H9 (cell line): Measurements from ENCODE around the gene TSPAN13. TPM values are rescaled to one million over a fixed set of nuclear protein-coding genes. Genes with fewer than 3 reads are reported as not detected.

Experiments used
- DNase-seq: peaks from one replicate; pipeline ENCODE4 v3.0.0-alpha.2; 2017
- H2AFZ ChIP-seq: one replicate; pipeline ENCODE4 v1.6.1; 2013; ENCODE audit warnings: mild to moderate bottlenecking, low read length, control low read depth, moderate library complexity
- H2AK5ac ChIP-seq: 2 replicates; pipeline ENCODE4 v1.6.1; 2013; ENCODE audit warnings: low read length, control low read depth, mixed read lengths; ENCODE audit not compliant: insufficient read length
- H2BK120ac ChIP-seq: one replicate; pipeline ENCODE4 v1.6.1; 2013; ENCODE audit warnings: low read depth, mild to moderate bottlenecking, low read length, control low read depth, inconsistent platforms; ENCODE audit not compliant: poor library complexity, severe bottlenecking
- H2BK12ac ChIP-seq: 2 replicates; pipeline ENCODE4 v1.6.1; 2013; ENCODE audit warnings: low read length, control low read depth, mixed read lengths, low read depth; ENCODE audit not compliant: insufficient read length
- H2BK15ac ChIP-seq: 2 replicates; pipeline ENCODE4 v1.6.1; 2013; ENCODE audit warnings: low read depth, low read length, control low read depth
- H2BK20ac ChIP-seq: one replicate; pipeline ENCODE4 v1.6.1; 2013; ENCODE audit warnings: low read depth, mild to moderate bottlenecking, low read length, control low read depth, inconsistent platforms; ENCODE audit not compliant: poor library complexity, severe bottlenecking
- H2BK5ac ChIP-seq: 2 replicates; pipeline ENCODE4 v1.6.1; 2013; ENCODE audit warnings: low read length, control low read depth, mixed read lengths; ENCODE audit not compliant: insufficient read length
- H3K14ac ChIP-seq: 2 replicates; pipeline ENCODE4 v1.6.1; 2013; ENCODE audit warnings: low read length, control low read depth; ENCODE audit not compliant: insufficient read depth
- H3K18ac ChIP-seq: 2 replicates; pipeline ENCODE4 v1.6.1; 2013; ENCODE audit warnings: low read depth, mild to moderate bottlenecking, mixed read lengths, low read length, control low read depth; ENCODE audit not compliant: insufficient read length
- H3K23ac ChIP-seq: 2 replicates; pipeline ENCODE4 v1.6.1; 2013; ENCODE audit warnings: low read length, control low read depth, mixed read lengths, low read depth; ENCODE audit not compliant: insufficient read length
- H3K23me2 ChIP-seq: 2 replicates; pipeline ENCODE4 v1.6.1; 2013; ENCODE audit warnings: low read depth, mild to moderate bottlenecking, mixed read lengths, low read length, control low read depth; ENCODE audit not compliant: insufficient read length, poor library complexity, severe bottlenecking
- H3K27ac ChIP-seq: 2 replicates; pipeline ENCODE4 v1.5.1; 2013; ENCODE audit warnings: low read length, control low read depth, mixed read lengths, low read depth; ENCODE audit not compliant: insufficient read length
- H3K27me3 ChIP-seq: 2 replicates; pipeline ENCODE4 v1.6.1; 2013; ENCODE audit warnings: low read length, control low read depth, inconsistent platforms; ENCODE audit not compliant: insufficient read depth
- H3K4ac ChIP-seq: 2 replicates; pipeline ENCODE4 v1.6.1; 2013; ENCODE audit warnings: low read depth, mild to moderate bottlenecking, control low read depth, inconsistent platforms, low read length, moderate library complexity
- H3K4me1 ChIP-seq: 2 replicates; pipeline ENCODE4 v1.6.1; 2013; ENCODE audit warnings: low read length, control low read depth, inconsistent platforms; ENCODE audit not compliant: insufficient read depth
- H3K4me2 ChIP-seq: 2 replicates; pipeline ENCODE4 v1.6.1; 2013; ENCODE audit warnings: low read length, control low read depth, mixed read lengths; ENCODE audit not compliant: insufficient read length, insufficient read depth
- H3K56ac ChIP-seq: 2 replicates; pipeline ENCODE4 v1.6.1; 2013; ENCODE audit warnings: low read depth, mild to moderate bottlenecking, mixed read lengths, low read length, control low read depth; ENCODE audit not compliant: insufficient read length
- H3K79me1 ChIP-seq: 2 replicates; pipeline ENCODE4 v1.6.1; 2013; ENCODE audit warnings: low read depth, mild to moderate bottlenecking, moderate library complexity, low read length, control low read depth, inconsistent platforms; ENCODE audit not compliant: insufficient read depth, poor library complexity, severe bottlenecking
- H3K79me2 ChIP-seq: 2 replicates; pipeline ENCODE4 v1.6.1; 2013; ENCODE audit warnings: low read length, control low read depth, inconsistent platforms; ENCODE audit not compliant: insufficient read depth
- H3K9ac ChIP-seq: 2 replicates; pipeline ENCODE4 v1.6.1; 2013; ENCODE audit warnings: low read length, control low read depth, mixed read lengths; ENCODE audit not compliant: insufficient read length; ENCODE audit errors: extremely low read depth
- H3K9me3 ChIP-seq: one replicate; pipeline ENCODE4 v1.6.1; 2013; ENCODE audit warnings: low read depth, low read length, inconsistent platforms; ENCODE audit not compliant: control insufficient read depth
- H3T11ph ChIP-seq: one replicate; pipeline ENCODE4 v1.6.1; 2013; ENCODE audit warnings: mild to moderate bottlenecking, low read length, control low read depth, inconsistent platforms
- H4K20me1 ChIP-seq: one replicate; pipeline ENCODE4 v1.6.1; 2013; ENCODE audit not compliant: control insufficient read depth, insufficient read length, insufficient read depth
- H4K5ac ChIP-seq: 2 replicates; pipeline ENCODE4 v1.6.1; 2013; ENCODE audit warnings: low read depth, mild to moderate bottlenecking, mixed read lengths, low read length, control low read depth; ENCODE audit not compliant: insufficient read length
- H4K8ac ChIP-seq: replicated peaks from 2 replicates; pipeline ENCODE4 v1.6.1; 2013; ENCODE audit warnings: low read length, control low read depth, mixed read lengths, low read depth; ENCODE audit not compliant: insufficient read length
- H4K91ac ChIP-seq: 2 replicates; pipeline ENCODE4 v1.6.1; 2013; ENCODE audit warnings: low read depth, mild to moderate bottlenecking, moderate library complexity, mixed read lengths, low read length, control low read depth; ENCODE audit not compliant: insufficient read length
- H3K27ac Mint-ChIP-seq, 3 experiments: 2 replicates in 2 of 3; 3 replicates in 1 of 3; pipeline ENCODE4 v1.8.0; 2020 to 2021; ENCODE audit warnings: mixed read lengths in 3 of 3, mild to moderate bottlenecking in 1 of 3, moderate library complexity in 1 of 3
- H3K27me3 Mint-ChIP-seq: 2 replicates; pipeline ENCODE4 v1.8.0; 2021; ENCODE audit warnings: low read depth, mild to moderate bottlenecking, moderate library complexity, mixed read lengths
- H3K36me3 Mint-ChIP-seq, 3 experiments: 2 replicates in 2 of 3; 3 replicates in 1 of 3; pipeline ENCODE4 v1.8.0; 2020 to 2021; ENCODE audit warnings: low read depth in 3 of 3, mixed read lengths in 3 of 3; ENCODE audit not compliant: insufficient read depth in 1 of 3
- H3K4me1 Mint-ChIP-seq, 2 experiments: 2 replicates each; pipeline ENCODE4 v1.8.0; 2020; ENCODE audit warnings: mixed read lengths in 2 of 2
- H3K4me3 Mint-ChIP-seq, 2 experiments: 2 replicates in 1 of 2; 3 replicates in 1 of 2; pipeline ENCODE4 v1.8.0; 2020 to 2021; ENCODE audit warnings: mild to moderate bottlenecking in 2 of 2, mixed read lengths in 2 of 2, moderate library complexity in 1 of 2
- H3K9me3 Mint-ChIP-seq, 2 experiments: 2 replicates in 1 of 2; 3 replicates in 1 of 2; pipeline ENCODE4 v1.8.0; 2020; ENCODE audit warnings: mild to moderate bottlenecking in 2 of 2, mixed read lengths in 2 of 2, moderate library complexity in 1 of 2
- CTCF ChIP-seq: fragments of 200-600 bp; sonication (generic); conservative IDR thresholded peaks from 3 replicates; pipeline ENCODE4 v1.8.0; 2021; ENCODE audit warnings: antibody characterized with exemption, mild to moderate bottlenecking
- total RNA-seq: library from RNA; stranded (reverse); gene quantifications from 2 replicates; pipeline ENCODE4 v1.2.1, GENCODE V29; 2021

TSPAN13 gene
- total RNA-seq, 1 experiment from 2014 or later, result 18.7 TPM

- Mint-ChIP-seq H3K4me1 (peaks cover 0 to 4% of the 10 kb centered on the region in 2 experiments; a peak in 3 of 4 replicates), H3K4me3 (no peak overlapping the region), H3K9me3 (no peaks in the 10 kb centered on the region), H3K36me3 (no peaks in the 10 kb centered on the region), H3K27ac (no peak overlapping the region), H3K27me3 (no peaks in the 10 kb centered on the region)
- H3K56ac ChIP-seq, result no peak overlapping the region
- no peaks in the 10 kb centered on the region for H3K79me1 ChIP-seq
- H3K9ac ChIP-seq, result no peak overlapping the region
- H4K91ac ChIP-seq, result no peak overlapping the region
- no peaks in the 10 kb centered on the region for H4K20me1 ChIP-seq
- no peak overlapping the region for H2BK5ac ChIP-seq
- H2BK15ac ChIP-seq, result no peak overlapping the region
- H3K9me3 ChIP-seq, result no peaks in the 10 kb centered on the region
- no peak overlapping the region for H4K5ac ChIP-seq
- no peak overlapping the region for H3K14ac ChIP-seq
- no peak overlapping the region for H2BK20ac ChIP-seq
- DNase-seq, result no peak
- H2BK12ac ChIP-seq, result no peak overlapping the region
- H3K4me2 ChIP-seq, result no peak overlapping the region
- H3K4me1 ChIP-seq, result no peaks in the 10 kb centered on the region
- no peak overlapping the region for H3K27ac ChIP-seq
- H3K18ac ChIP-seq, result no peak overlapping the region
- no peak overlapping the region for H3K4ac ChIP-seq
- H3K79me2 ChIP-seq, result no peaks in the 10 kb centered on the region
- H2BK120ac ChIP-seq, result no peak overlapping the region
- no peak overlapping the region for H2AFZ ChIP-seq
- no peaks in the 10 kb centered on the region for H3K23me2 ChIP-seq
- no peak overlapping the region for H3T11ph ChIP-seq
- H2AK5ac ChIP-seq, result no peak overlapping the region
- no peaks in the 10 kb centered on the region for H3K27me3 ChIP-seq
- H4K8ac ChIP-seq, result no peak overlapping the region
- TF ChIP-seq CTCF, result no peak
- no peak overlapping the region for H3K23ac ChIP-seq
Measured at GRCh38 chr7:16715928-16716327, 37.6 kb upstream of the TSPAN13 start.
